H1 (cell line): Measurements from ENCODE around the gene TMEM273. TPM values are rescaled to one million over a fixed set of nuclear protein-coding genes. Genes with fewer than 3 reads are reported as not detected.

ENCODE experiments used
- CTCF ChIA-PET: fragments of 300-600 bp; sonication (Branson Sonifier 250); formaldehyde crosslinking; loops from one replicate; lab custom pipeline; 2021; ENCODE audit not compliant: partially characterized antibody; lab: Charles Lee
- POLR2A ChIA-PET: fragments of 300-600 bp; sonication (Branson Sonifier 250); formaldehyde crosslinking; loops from one replicate; lab custom pipeline; 2021; ENCODE audit warnings: inconsistent platforms; ENCODE audit not compliant: partially characterized antibody; lab: Charles Lee
- DNase-seq, 2 experiments: peaks; one replicate each; pipeline versions ENCODE4 v3.0.0 to v3.0.0-alpha.2; 2010 to 2022; ENCODE audit warnings: low spot score in 2 of 2, low read depth in 1 of 2, mixed read lengths in 1 of 2
- FAIRE-seq: peaks from 2 replicates; lab custom pipeline; 2011; peaks lifted over from hg19 to GRCh38; lab: Jason Lieb, UNC
- H2AFZ ChIP-seq: 2 replicates; pipeline ENCODE4 v1.8.1; 2012; ENCODE audit warnings: low read length, inconsistent platforms
- H2AK5ac ChIP-seq: 2 replicates; pipeline ENCODE4 v1.6.1; 2013; ENCODE audit warnings: low read depth, low read length
- H2BK120ac ChIP-seq: replicated peaks from 2 replicates; pipeline ENCODE3; 2013; ENCODE audit warnings: low read depth, low read length, inconsistent platforms
- H2BK12ac ChIP-seq: 2 replicates; pipeline ENCODE4 v1.6.1; 2013; ENCODE audit warnings: low read depth, low read length
- H2BK15ac ChIP-seq: 2 replicates; pipeline ENCODE4 v1.6.1; 2013; ENCODE audit warnings: low read length
- H2BK20ac ChIP-seq: 2 replicates; pipeline ENCODE4 v1.6.1; 2013; ENCODE audit warnings: low read length
- H2BK5ac ChIP-seq: 2 replicates; pipeline ENCODE4 v1.6.1; 2013; ENCODE audit warnings: low read depth, low read length
- H3K14ac ChIP-seq: 2 replicates; pipeline ENCODE4 v1.6.1; 2013; ENCODE audit warnings: inconsistent platforms; ENCODE audit not compliant: insufficient read length
- H3K18ac ChIP-seq: 2 replicates; pipeline ENCODE4 v1.6.1; 2013; ENCODE audit warnings: low read length; ENCODE audit errors: extremely low read depth
- H3K23ac ChIP-seq: 2 replicates; pipeline ENCODE4 v1.6.1; 2013; ENCODE audit warnings: inconsistent platforms; ENCODE audit not compliant: insufficient read length
- H3K23me2 ChIP-seq: 2 replicates; pipeline ENCODE4 v1.6.1; 2013; ENCODE audit warnings: low read depth, low read length
- H3K27ac ChIP-seq: 2 replicates; pipeline ENCODE4 v1.6.1; 2011; ENCODE audit warnings: low read depth, low read length, inconsistent platforms
- H3K27me3 ChIP-seq, 4 experiments: replicated peaks in 1 of 4; 1 replicate in 1 of 4; 2 replicates in 3 of 4; pipeline versions ENCODE4 v1.6.1 to v1.8.1; 2011 to 2013; ENCODE audit warnings: low read length in 3 of 4, mild to moderate bottlenecking in 3 of 4, inconsistent platforms in 2 of 4, mixed read lengths in 2 of 4, moderate library complexity in 1 of 4; ENCODE audit not compliant: control insufficient read depth in 3 of 4, insufficient read depth in 3 of 4; ENCODE audit errors: extremely low read depth in 1 of 4
- H3K36me3 ChIP-seq, 4 experiments: 2 replicates each; pipeline versions ENCODE4 v1.6.1 to v1.8.1; 2011 to 2013; ENCODE audit warnings: mild to moderate bottlenecking in 4 of 4, low read length in 3 of 4, moderate library complexity in 2 of 4, control low read depth in 1 of 4, inconsistent platforms in 1 of 4; ENCODE audit not compliant: insufficient read depth in 4 of 4, control insufficient read depth in 2 of 4
- H3K4ac ChIP-seq: replicated peaks from 2 replicates; pipeline ENCODE3; 2013; ENCODE audit warnings: low read length, low read depth, mixed read lengths, inconsistent platforms; ENCODE audit not compliant: insufficient read length
- H3K4me1 ChIP-seq, 4 experiments: replicated peaks in 1 of 4; 1 replicate in 1 of 4; 2 replicates in 3 of 4; pipeline versions ENCODE4 v1.6.1 to v1.8.1; 2011 to 2013; ENCODE audit warnings: low read length in 3 of 4, inconsistent platforms in 2 of 4, mixed read lengths in 1 of 4; ENCODE audit not compliant: insufficient read depth in 4 of 4, control insufficient read depth in 3 of 4
- H3K4me2 ChIP-seq, 2 experiments: 2 replicates each; pipeline versions ENCODE4 v1.6.1 to v1.8.1; 2011 to 2013; ENCODE audit warnings: low read depth in 2 of 2, low read length in 2 of 2, control low read depth in 1 of 2, inconsistent platforms in 1 of 2, mild to moderate bottlenecking in 1 of 2; ENCODE audit not compliant: insufficient read depth in 1 of 2
- H3K4me3 ChIP-seq, 4 experiments: fragments of 200-600, 300-600 bp in 1 of 4; sonication (generic), shearing (Covaris generic), sonication (Bioruptor Twin) in 1 of 4; 2 replicates each; pipeline versions ENCODE4 v1.5.1 to v1.8.1; 2011 to 2016; ENCODE audit warnings: low read length in 4 of 4, low read depth in 3 of 4, control low read depth in 2 of 4, inconsistent platforms in 2 of 4, mild to moderate bottlenecking in 2 of 4, mixed read lengths in 1 of 4, moderate library complexity in 1 of 4; ENCODE audit not compliant: insufficient read depth in 2 of 4; ENCODE audit errors: extremely low read depth in 1 of 4
- H3K56ac ChIP-seq: replicated peaks from 2 replicates; pipeline ENCODE3; 2013; ENCODE audit warnings: low read depth, mild to moderate bottlenecking, mixed read lengths, low read length, inconsistent platforms; ENCODE audit not compliant: insufficient read length
- H3K79me1 ChIP-seq: 2 replicates; pipeline ENCODE4 v1.6.1; 2013; ENCODE audit warnings: low read depth, low read length, control low read depth
- H3K79me2 ChIP-seq, 2 experiments: 2 replicates each; pipeline versions ENCODE4 v1.6.1 to v1.8.1; 2012 to 2013; ENCODE audit warnings: low read length in 2 of 2, mild to moderate bottlenecking in 2 of 2, inconsistent platforms in 1 of 2; ENCODE audit not compliant: insufficient read depth in 2 of 2, control insufficient read depth in 1 of 2
- H3K9ac ChIP-seq, 4 experiments: replicated peaks in 1 of 4; 1 replicate in 1 of 4; 2 replicates in 3 of 4; pipeline versions ENCODE4 v1.6.1 to v1.8.1; 2011 to 2013; ENCODE audit warnings: low read depth in 3 of 4, low read length in 3 of 4, control low read depth in 2 of 4, mild to moderate bottlenecking in 2 of 4, moderate library complexity in 2 of 4, inconsistent platforms in 1 of 4; ENCODE audit errors: extremely low read depth in 1 of 4
- H3K9me3 ChIP-seq, 2 experiments: 2 replicates each; pipeline versions ENCODE4 v1.6.1 to v1.8.1; 2012 to 2013; ENCODE audit warnings: mild to moderate bottlenecking in 2 of 2, moderate library complexity in 2 of 2, control low read depth in 1 of 2, inconsistent platforms in 1 of 2, low read depth in 1 of 2, low read length in 1 of 2, mixed read lengths in 1 of 2; ENCODE audit not compliant: insufficient read depth in 2 of 2
- H4K20me1 ChIP-seq, 2 experiments: replicated peaks in 1 of 2; 2 replicates each; pipeline versions ENCODE3 to v1.8.1; 2011 to 2013; ENCODE audit warnings: inconsistent platforms in 2 of 2, low read length in 2 of 2, mild to moderate bottlenecking in 1 of 2; ENCODE audit not compliant: insufficient read depth in 2 of 2, control insufficient read depth in 1 of 2
- H4K5ac ChIP-seq: 2 replicates; pipeline ENCODE4 v1.6.1; 2013; ENCODE audit warnings: low read length, low read depth, mixed read lengths, inconsistent platforms; ENCODE audit not compliant: insufficient read length
- H4K8ac ChIP-seq: 2 replicates; pipeline ENCODE4 v1.8.0; 2013; ENCODE audit warnings: mild to moderate bottlenecking, moderate library complexity, low read length, inconsistent platforms; ENCODE audit not compliant: insufficient read depth; ENCODE audit errors: extremely low read depth
- H4K91ac ChIP-seq: replicated peaks from 2 replicates; pipeline ENCODE3; 2013; ENCODE audit warnings: low read length, mixed read lengths, inconsistent platforms; ENCODE audit not compliant: insufficient read length
- ATF3 ChIP-seq: IDR thresholded peaks from 2 replicates; pipeline ENCODE4 v1.6.1; 2011; ENCODE audit warnings: low read depth, mild to moderate bottlenecking, low read length; ENCODE audit not compliant: insufficient read depth
- CHD1 ChIP-seq: IDR thresholded peaks from 2 replicates; pipeline ENCODE4 v1.6.1; 2012; ENCODE audit warnings: low read depth, low read length, improper control_type of control experiment
- CREB1 ChIP-seq: IDR thresholded peaks from 2 replicates; pipeline ENCODE4 v1.6.1; 2012; ENCODE audit warnings: inconsistent platforms
- HDAC2 ChIP-seq, 2 experiments: fragments of 300-600 bp in 1 of 2; sonication (generic) in 1 of 2; IDR thresholded peaks; 2 replicates each; pipeline ENCODE4 v1.6.1; 2011 to 2012; ENCODE audit warnings: low read depth in 2 of 2, low read length in 2 of 2, mild to moderate bottlenecking in 2 of 2, moderate library complexity in 2 of 2, borderline replicate concordance in 1 of 2, inconsistent platforms in 1 of 2
- POLR2A ChIP-seq, 2 experiments: IDR thresholded peaks; 1 replicate in 1 of 2; 2 replicates in 1 of 2; pipeline ENCODE4 v1.6.1; 2011; ENCODE audit warnings: low read depth in 2 of 2, low read length in 2 of 2, mild to moderate bottlenecking in 2 of 2; ENCODE audit errors: control extremely low read depth in 1 of 2
- POLR2AphosphoS5 ChIP-seq: IDR thresholded peaks from 2 replicates; pipeline ENCODE4 v1.6.1; 2011; ENCODE audit warnings: low read depth, low read length
- SP2 ChIP-seq: IDR thresholded peaks from 2 replicates; pipeline ENCODE4 v1.6.1; 2012; ENCODE audit warnings: mild to moderate bottlenecking, low read length, inconsistent platforms
- TCF12 ChIP-seq: IDR thresholded peaks from 2 replicates; pipeline ENCODE4 v1.6.1; 2011; ENCODE audit warnings: low read depth, mild to moderate bottlenecking, low read length
- TEAD4 ChIP-seq: IDR thresholded peaks from 2 replicates; pipeline ENCODE4 v1.6.1; 2012; ENCODE audit warnings: low read depth, low read length, inconsistent platforms, mixed read lengths
- USF2 ChIP-seq: IDR thresholded peaks from 2 replicates; pipeline ENCODE4 v1.6.1; 2011; ENCODE audit warnings: low read length, improper control_type of control experiment
- WGBS, 2 experiments: shearing (Covaris generic) in 1 of 2; methylation state at CpG; one replicate each; pipeline versions ENCODE4 v1.1.6 to v1.1.7; 2013 to 2015; ENCODE audit warnings: low lambda C conversion rate in 2 of 2, mixed read lengths in 2 of 2, inconsistent platforms in 1 of 2, low coverage in 1 of 2, missing lambda C conversion rate in 1 of 2; ENCODE audit not compliant: insufficient replicate concordance in 2 of 2, insufficient coverage in 1 of 2, insufficient read length in 1 of 2; ENCODE audit errors: extremely low coverage in 1 of 2, missing lambda C conversion rate in 1 of 2; 5-methylcytosine and 5-hydroxymethylcytosine counted together
- polyA plus RNA-seq, 7 experiments: library from polyadenylated mRNA; depleted of rRNA in 3 of 7; stranded (reverse) in 5 of 7; unstranded in 2 of 7; fragments of >200 nt in 5 of 7; fragments of 200-250 nt in 2 of 7; gene quantifications; 1 replicate in 5 of 7; 2 replicates in 1 of 7; 4 replicates in 1 of 7; pipeline versions ENCODE4 v1.2.1 to v1.2.3, GENCODE V29; 2011 to 2013; ENCODE audit warnings: missing spikeins in 2 of 7, mixed read lengths in 2 of 7
- total RNA-seq: library from RNA; stranded (reverse); fragmentation: NEBNext Ultra II Directional; extraction: Animal tissue kit (Norgen Biotek cat#: 25700); gene quantifications from 2 replicates; pipeline ENCODE4 v1.2.1, GENCODE V29; 2021

Gene TMEM273
- total and polyA plus RNA-seq, 2 of the 8 experiments (the other 6 are each of a cell fraction or from before 2014, with no cell fraction given) = not detected

GRCh38 chr10:49184642-49185111 is 3.5 kb downstream of the TMEM273 start:
- H3K79me1 ChIP-seq = no peaks in the 10 kb centered on the region
- H3K4ac ChIP-seq = no peak overlapping the region
- H3K14ac ChIP-seq = no peak overlapping the region
- no peak overlapping the region for H2BK12ac ChIP-seq
- peak in 1 of 2 experiments; percentile 39 for DNase-seq
- no peak overlapping the region for H2BK5ac ChIP-seq
- peaks cover 0 to 3% (median 0%) of the 10 kb centered on the region in 4 experiments; a peak in 1 of 7 replicates for H3K4me1 ChIP-seq
- no peak overlapping the region for H3K23ac ChIP-seq
- no peaks in the 10 kb centered on the region for H3K79me2 ChIP-seq
- no peak overlapping the region for H3K4me2 ChIP-seq
- no peak overlapping the region for H3K27ac ChIP-seq
- H2BK120ac ChIP-seq = no peak overlapping the region
- H2AFZ ChIP-seq = no peak overlapping the region
- H3K9ac ChIP-seq = no peak overlapping the region
- no peak for FAIRE-seq
- no peak for TF ChIP-seq SP2
- TF ChIP-seq TCF12 = no peak
- no peak for TF ChIP-seq POLR2A (IDR thresholded peaks at IDR 0.05; ENCODE audit: control extremely low read depth in 1 of 2, low read depth in 2 of 2, low read length in 2 of 2)
- TF ChIP-seq USF2 = no peak
- TF ChIP-seq TEAD4 = no peak
- TF ChIP-seq ATF3 = no peak
- no peak for TF ChIP-seq CREB1
- TF ChIP-seq CHD1 = no peak
- TF ChIP-seq HDAC2 (IDR thresholded peaks at IDR 0.05; ENCODE audit: borderline replicate concordance in 1 of 2, low read depth in 2 of 2, low read length in 2 of 2) = no peak
- TF ChIP-seq POLR2AphosphoS5 = no peak
- no peaks in the 10 kb centered on the region for H3K23me2 ChIP-seq
- H2AK5ac ChIP-seq = no peak overlapping the region
- H4K8ac ChIP-seq = no peak overlapping the region
- no peak overlapping the region for H4K91ac ChIP-seq
- no peak overlapping the region for H3K4me3 ChIP-seq
- no peak overlapping the region for H2BK20ac ChIP-seq
- H3K27me3 ChIP-seq = no peaks in the 10 kb centered on the region
- H3K56ac ChIP-seq = no peak overlapping the region
- H4K5ac ChIP-seq = no peak overlapping the region
- no peak overlapping the region for H3K18ac ChIP-seq
- H2BK15ac ChIP-seq = no peak overlapping the region
- POLR2A ChIA-PET = no interaction called here
- no peaks in the 10 kb centered on the region for H4K20me1 ChIP-seq
- H3K9me3 ChIP-seq = no peaks in the 10 kb centered on the region
- CTCF ChIA-PET = interaction anchor here (1.1 kb wide), 1 partner anchor 154 kb away, joined by 3 read pairs; no protein-coding TSS in a partner anchor
- H3K36me3 ChIP-seq = no peaks in the 10 kb centered on the region
- 72% methylated on average over 6 of the region's 6 CpGs; no CpG with 5 or more reads in 1 of the 2 experiments for WGBS, 2 experiments
